DOHH2 (cell line): ENCODE data around the gene KDM4C.

Experiments
- H3F3A ChIP-seq: fragments of 200-600 bp; sonication (generic), shearing (Covaris generic); 2 replicates; pipeline ENCODE4 v1.6.0; 2016; ENCODE audit warnings: antibody characterized with exemption, mild to moderate bottlenecking; ENCODE audit not compliant: control insufficient read depth, insufficient read depth
- H3K27ac ChIP-seq: fragments of 200-600 bp; sonication (generic); 2 replicates; pipeline ENCODE4 v1.5.1; 2014; ENCODE audit warnings: low read depth, mild to moderate bottlenecking, low read length, moderate library complexity
- H3K27me3 ChIP-seq: fragments of 200-600 bp; sonication (generic); 2 replicates; pipeline ENCODE4 v1.6.1; 2014; ENCODE audit warnings: mild to moderate bottlenecking, low read length, mixed read lengths; ENCODE audit not compliant: control insufficient read depth
- H3K36me3 ChIP-seq: fragments of 200-600 bp; sonication (generic); 2 replicates; pipeline ENCODE4 v1.6.1; 2014; ENCODE audit warnings: mild to moderate bottlenecking, low read length, moderate library complexity, mixed read lengths; ENCODE audit not compliant: control insufficient read depth
- H3K4me1 ChIP-seq: fragments of 200-600 bp; sonication (generic); 2 replicates; pipeline ENCODE4 v1.6.1; 2014; ENCODE audit warnings: mild to moderate bottlenecking, low read length, mixed read lengths; ENCODE audit not compliant: control insufficient read depth
- H3K4me2 ChIP-seq: fragments of 200-600 bp; sonication (generic); 2 replicates; pipeline ENCODE4 v1.6.0; 2014; ENCODE audit warnings: mild to moderate bottlenecking, low read length, moderate library complexity
- H3K4me3 ChIP-seq: fragments of 200-600 bp; sonication (generic); 2 replicates; pipeline ENCODE4 v1.5.1; 2014; ENCODE audit warnings: mild to moderate bottlenecking, low read length, mixed read lengths
- H3K79me2 ChIP-seq: fragments of 200-600 bp; sonication (generic); 2 replicates; pipeline ENCODE4 v1.6.1; 2014; ENCODE audit warnings: mild to moderate bottlenecking, low read length, mixed read lengths; ENCODE audit not compliant: control insufficient read depth
- H3K9me2 ChIP-seq: fragments of 200-600 bp; sonication (generic); replicated peaks from 2 replicates; pipeline ENCODE4 v1.6.1; 2014; ENCODE audit warnings: mild to moderate bottlenecking, low read length, mixed read lengths; ENCODE audit not compliant: control insufficient read depth
- H3K9me3 ChIP-seq: fragments of 200-600 bp; sonication (generic); 2 replicates; pipeline ENCODE4 v1.6.1; 2014; ENCODE audit warnings: antibody characterized with exemption, low read length, mixed read lengths; ENCODE audit not compliant: control insufficient read depth, insufficient read depth
- H4K20me1 ChIP-seq: fragments of 200-600 bp; sonication (generic); 2 replicates; pipeline ENCODE4 v1.6.0; 2014; ENCODE audit warnings: low read depth, mild to moderate bottlenecking, antibody characterized with exemption, low read length, moderate library complexity; ENCODE audit not compliant: control insufficient read depth, insufficient read depth
- EZH2phosphoT487 ChIP-seq: fragments of 200-600 bp; sonication (generic); IDR thresholded peaks from 2 replicates; pipeline ENCODE4 v1.6.1; 2017; ENCODE audit warnings: borderline replicate concordance, mild to moderate bottlenecking, antibody characterized with exemption, low read length, moderate library complexity, mixed read lengths
- TF ChIP-seq, protein P1 (sequence below): fragments of 200-600 bp; sonication (generic); IDR thresholded peaks from one replicate; pipeline ENCODE4 v1.5.1; 2014; ENCODE audit warnings: antibody characterized with exemption, mild to moderate bottlenecking, low read depth, low read length; ENCODE audit not compliant: poor library complexity, severe bottlenecking

The KDM4C gene

DNA sequence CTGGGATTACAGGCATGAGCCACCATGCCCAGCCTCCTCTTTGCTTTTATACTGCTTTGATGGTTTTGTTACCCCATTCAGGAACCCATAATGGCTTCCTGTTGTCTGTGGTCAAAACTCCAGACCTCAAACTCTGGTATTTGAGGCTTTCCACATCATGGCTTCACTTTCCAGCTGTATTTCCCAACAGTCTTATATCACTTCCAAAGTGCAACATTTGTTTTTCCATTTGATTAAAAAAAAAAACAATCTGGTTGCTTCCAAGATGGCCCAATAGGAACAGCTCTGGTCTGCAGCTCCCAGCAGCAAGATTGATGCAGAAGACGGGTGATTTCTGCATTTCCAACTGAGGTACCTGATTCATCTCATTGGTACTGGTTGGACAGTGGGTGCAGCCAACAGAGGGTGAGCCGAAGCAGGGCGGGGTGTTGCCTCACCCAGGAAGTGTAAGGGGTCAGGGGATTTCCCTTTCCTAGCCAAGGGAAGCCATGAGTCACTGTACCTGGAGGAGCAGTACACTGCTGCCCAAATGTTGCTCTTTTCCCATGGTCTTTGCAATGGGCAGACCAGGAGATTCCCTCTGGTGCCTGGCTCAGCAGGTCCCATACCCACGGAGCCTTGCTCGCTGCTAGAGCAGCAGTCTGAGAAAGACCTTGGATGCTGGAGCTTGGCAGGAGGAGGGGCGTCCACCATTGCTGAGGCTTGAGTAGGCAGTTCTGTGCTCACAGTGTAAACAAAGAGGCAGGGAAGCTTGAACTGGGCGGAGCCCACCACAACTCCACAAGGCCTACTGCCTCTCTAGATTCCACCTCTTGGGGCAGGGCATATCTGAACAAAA is 458.4 kb downstream of the KDM4C start:
- Histone ChIP-seq H3K4me2 (no peak overlapping the region), H3F3A (no peaks in the 10 kb centered on the region), H3K79me2 (no peaks in the 10 kb centered on the region), H3K4me3 (no peak overlapping the region), H3K4me1 (no peaks in the 10 kb centered on the region), H3K9me2 (no peaks in the 10 kb centered on the region), H4K20me1 (no peaks in the 10 kb centered on the region), H3K27me3 (no peaks in the 10 kb centered on the region), H3K9me3 (no peaks in the 10 kb centered on the region), H3K36me3 (no peaks in the 10 kb centered on the region), H3K27ac (no peak overlapping the region)
- no peak for TF ChIP-seq EZH2phosphoT487
- TF ChIP-seq, protein P1, sequence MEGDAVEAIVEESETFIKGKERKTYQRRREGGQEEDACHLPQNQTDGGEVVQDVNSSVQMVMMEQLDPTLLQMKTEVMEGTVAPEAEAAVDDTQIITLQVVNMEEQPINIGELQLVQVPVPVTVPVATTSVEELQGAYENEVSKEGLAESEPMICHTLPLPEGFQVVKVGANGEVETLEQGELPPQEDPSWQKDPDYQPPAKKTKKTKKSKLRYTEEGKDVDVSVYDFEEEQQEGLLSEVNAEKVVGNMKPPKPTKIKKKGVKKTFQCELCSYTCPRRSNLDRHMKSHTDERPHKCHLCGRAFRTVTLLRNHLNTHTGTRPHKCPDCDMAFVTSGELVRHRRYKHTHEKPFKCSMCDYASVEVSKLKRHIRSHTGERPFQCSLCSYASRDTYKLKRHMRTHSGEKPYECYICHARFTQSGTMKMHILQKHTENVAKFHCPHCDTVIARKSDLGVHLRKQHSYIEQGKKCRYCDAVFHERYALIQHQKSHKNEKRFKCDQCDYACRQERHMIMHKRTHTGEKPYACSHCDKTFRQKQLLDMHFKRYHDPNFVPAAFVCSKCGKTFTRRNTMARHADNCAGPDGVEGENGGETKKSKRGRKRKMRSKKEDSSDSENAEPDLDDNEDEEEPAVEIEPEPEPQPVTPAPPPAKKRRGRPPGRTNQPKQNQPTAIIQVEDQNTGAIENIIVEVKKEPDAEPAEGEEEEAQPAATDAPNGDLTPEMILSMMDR, result no peak

DNA sequence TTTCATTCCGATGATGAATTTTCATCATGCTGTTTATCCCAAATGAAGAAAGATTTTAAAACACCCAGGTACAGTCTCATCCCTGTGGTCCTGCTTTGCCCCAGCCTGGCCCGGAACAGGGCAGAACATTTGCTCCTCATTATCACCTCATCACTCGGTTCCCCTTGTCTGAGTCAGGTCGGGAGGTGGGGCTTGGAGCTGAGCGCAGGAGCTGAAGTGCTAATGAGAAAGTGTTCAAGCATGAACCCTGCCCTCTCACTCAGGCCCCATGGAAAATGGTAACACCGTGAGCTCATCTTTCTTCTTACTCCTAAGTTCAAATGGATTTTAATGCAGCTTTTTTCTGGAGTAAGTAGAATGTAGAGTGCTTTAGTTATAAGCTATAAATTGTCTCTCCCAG is 466.2 kb downstream of the KDM4C start:
- H3F3A ChIP-seq, result no peaks in the 10 kb centered on the region

More for the DNA sequence above, 466.2 kb downstream of the KDM4C start:
- H3K4me3 ChIP-seq, result no peak overlapping the region
- H3K4me2 ChIP-seq, result no peak overlapping the region
- no peaks in the 10 kb centered on the region for H4K20me1 ChIP-seq
- no peak overlapping the region for H3K27ac ChIP-seq
- H3K36me3 ChIP-seq, result no peaks in the 10 kb centered on the region
- no peaks in the 10 kb centered on the region for H3K9me2 ChIP-seq
- no peaks in the 10 kb centered on the region for H3K79me2 ChIP-seq
- H3K9me3 ChIP-seq, result no peaks in the 10 kb centered on the region
- no peaks in the 10 kb centered on the region for H3K4me1 ChIP-seq
- H3K27me3 ChIP-seq, result no peaks in the 10 kb centered on the region
- TF ChIP-seq EZH2phosphoT487, result no peak
- TF ChIP-seq, protein P1, result no peak
